Panc1 (cell line): Measurements from ENCODE around the gene UVSSA.

ENCODE experiments used
- CTCF ChIP-seq: fragments of 450-650 bp; IDR thresholded peaks from 2 replicates; pipeline ENCODE4 v1.5.1; 2017; ENCODE audit warnings: mild to moderate bottlenecking
- POLR2AphosphoS5 ChIP-seq: IDR thresholded peaks from 2 replicates; pipeline ENCODE4 v1.6.1; 2012; ENCODE audit warnings: mild to moderate bottlenecking, low read depth, low read length, moderate library complexity
- REST ChIP-seq, 2 experiments: IDR thresholded peaks; 2 replicates each; pipeline ENCODE4 v1.6.1; 2011 to 2012; ENCODE audit warnings: low read depth in 2 of 2, control low read depth in 1 of 2, low read length in 1 of 2, mild to moderate bottlenecking in 1 of 2, moderate library complexity in 1 of 2; ENCODE audit not compliant: insufficient read depth in 1 of 2
- SIN3A ChIP-seq: IDR thresholded peaks from 2 replicates; pipeline ENCODE4 v1.6.1; 2012; ENCODE audit warnings: low read depth, mild to moderate bottlenecking, low read length, moderate library complexity, borderline replicate concordance; ENCODE audit not compliant: insufficient read depth
- TCF7L2 ChIP-seq: IDR thresholded peaks from 2 replicates; pipeline ENCODE4 v1.6.1; 2011; ENCODE audit warnings: mild to moderate bottlenecking, low read depth, low read length, inconsistent platforms

GRCh38 chr4:1334579-1334895 is 12.5 kb upstream of the UVSSA start:
- no peak for TF ChIP-seq CTCF
- no peak for TF ChIP-seq SIN3A
- TF ChIP-seq POLR2AphosphoS5 = no peak
- no peak for TF ChIP-seq REST (IDR thresholded peaks at IDR 0.05; ENCODE audit: insufficient read depth in 1 of 2, low read depth in 2 of 2, low read length in 1 of 2)
- TF ChIP-seq TCF7L2 = no peak
